T47D (cell line): ENCODE measurements around the gene KCP.

Experiments used
- DNase-seq, 2 experiments: peaks; one replicate each; pipeline versions ENCODE4 v3.0.0 to v3.0.0-alpha.2; 2011 to 2012; ENCODE audit warnings: low read depth in 1 of 2, low spot score in 1 of 2
- JUND ChIP-seq: IDR thresholded peaks from 2 replicates; pipeline ENCODE4 v1.6.1; 2012; ENCODE audit warnings: low read depth
- in situ Hi-C: cut with HindIII; loops from 2 replicates; pipeline ENCODE4 v1.10.0; 2016; ENCODE audit warnings: low sequenced_read_pairs, low pct_unique_long_range_greater_than_20kb

The KCP gene

DNA sequence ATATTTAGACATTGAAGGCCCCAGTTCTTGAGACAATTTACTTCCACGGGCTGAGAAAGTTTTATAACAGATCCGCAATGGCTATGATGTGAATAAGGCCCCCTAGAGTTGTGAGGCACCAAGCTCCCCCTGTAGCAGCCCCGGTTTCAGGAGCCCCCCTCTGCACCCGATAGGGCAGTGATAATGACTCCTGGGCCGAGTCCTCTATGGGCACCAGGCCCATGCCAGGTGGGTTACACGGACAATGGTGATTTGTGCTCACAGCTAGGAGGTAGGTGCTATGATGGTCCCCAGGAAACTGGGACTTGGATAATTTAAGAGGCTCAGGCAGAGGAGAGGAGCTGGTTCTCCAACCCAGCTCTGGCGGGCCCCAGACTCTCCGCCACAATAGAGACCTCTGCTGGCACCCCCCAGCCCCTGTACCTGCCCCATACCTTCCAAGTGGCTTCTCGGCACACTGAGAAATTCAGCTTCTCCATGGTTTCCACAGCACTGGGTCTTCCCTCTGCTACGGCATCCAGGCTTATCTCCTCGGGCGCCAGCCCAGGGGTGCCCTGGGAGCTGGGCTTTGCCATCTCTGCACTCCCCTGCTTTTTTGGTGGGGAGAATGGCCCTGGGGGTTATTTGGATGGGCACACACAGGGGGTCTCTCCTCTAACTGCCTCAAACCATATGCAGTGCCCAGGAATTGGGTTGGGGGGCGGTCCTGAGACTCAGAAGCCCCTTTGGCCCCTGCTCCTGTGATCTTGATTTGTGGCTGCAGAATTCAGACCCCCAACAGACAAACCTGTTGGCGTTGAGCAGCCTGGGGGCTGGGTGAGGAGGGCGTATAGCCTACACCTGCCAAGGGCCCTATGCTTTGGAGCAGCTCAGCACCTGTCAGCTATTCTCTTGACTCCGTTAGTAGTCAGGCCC lies 12.2 kb upstream of the KCP start:
- in situ Hi-C loops: no loop called here
- TF ChIP-seq JUND: no peak
- DNase-seq: no peak

DNA sequence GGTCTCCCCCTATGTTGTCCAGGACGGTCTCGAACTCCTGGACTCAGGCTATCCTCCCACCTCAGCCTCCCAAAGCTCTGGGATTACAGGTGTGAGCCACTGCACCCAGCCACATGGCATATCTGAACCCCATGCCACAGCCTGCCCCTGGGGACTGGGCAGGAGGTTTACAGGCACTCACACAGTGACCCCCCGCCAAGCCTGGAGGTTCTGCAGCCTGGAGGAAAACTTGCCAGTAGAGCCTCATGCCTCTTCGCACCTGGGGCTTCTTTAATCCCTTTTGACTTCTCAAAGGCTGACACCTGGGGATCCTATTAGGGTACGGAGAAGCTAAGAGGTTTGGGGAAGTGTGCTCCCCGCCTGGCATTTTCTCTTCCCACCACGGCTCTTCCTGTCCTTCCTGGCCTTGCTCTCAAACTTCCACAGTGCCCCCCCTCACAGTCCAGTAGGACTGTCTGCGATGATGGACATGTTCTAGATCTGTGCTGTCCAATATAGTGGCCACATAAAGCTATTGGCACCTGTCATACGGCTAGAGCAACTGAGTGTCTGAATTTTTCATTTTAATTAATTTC lies 11.4 kb upstream of the KCP start:
- no peak for TF ChIP-seq JUND
- in situ Hi-C loops: no loop called here

DNA sequence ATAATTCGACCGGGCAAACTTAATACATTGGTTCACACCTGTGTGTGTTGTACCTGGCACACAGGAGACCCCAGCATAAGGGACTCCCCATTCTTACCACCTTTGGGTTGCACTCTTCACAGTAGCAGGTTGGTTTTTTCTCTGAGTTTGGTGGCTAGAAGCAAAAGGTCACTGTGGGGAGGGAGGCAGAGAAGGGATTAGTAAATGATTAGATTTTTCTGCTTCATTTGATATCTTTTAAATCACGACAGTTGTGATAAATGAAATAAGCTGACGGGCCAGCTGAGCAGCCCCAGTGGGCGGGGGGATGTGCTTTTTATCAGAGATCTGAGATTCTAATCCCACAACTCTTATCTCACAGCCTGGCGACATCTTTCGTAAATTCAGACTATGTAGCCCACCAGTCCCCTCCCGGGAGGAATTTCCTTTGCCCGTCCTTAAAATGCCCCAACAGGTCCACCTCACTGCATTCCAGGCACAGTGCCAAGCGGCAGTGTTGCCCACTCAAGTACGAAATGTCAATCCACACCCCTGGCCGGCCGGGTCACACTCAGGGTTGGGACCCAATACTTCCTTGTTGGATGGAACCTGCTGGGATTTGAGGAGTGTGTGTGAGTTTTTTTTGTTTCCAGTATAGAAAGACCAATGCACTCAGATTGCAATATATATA lies 10.5 kb upstream of the KCP start:
- TF ChIP-seq JUND: no peak
- in situ Hi-C loops: no loop called here
- no peak for DNase-seq

More for the DNA sequence above, 11.4 kb upstream of the KCP start:
- DNase-seq: no peak

DNA sequence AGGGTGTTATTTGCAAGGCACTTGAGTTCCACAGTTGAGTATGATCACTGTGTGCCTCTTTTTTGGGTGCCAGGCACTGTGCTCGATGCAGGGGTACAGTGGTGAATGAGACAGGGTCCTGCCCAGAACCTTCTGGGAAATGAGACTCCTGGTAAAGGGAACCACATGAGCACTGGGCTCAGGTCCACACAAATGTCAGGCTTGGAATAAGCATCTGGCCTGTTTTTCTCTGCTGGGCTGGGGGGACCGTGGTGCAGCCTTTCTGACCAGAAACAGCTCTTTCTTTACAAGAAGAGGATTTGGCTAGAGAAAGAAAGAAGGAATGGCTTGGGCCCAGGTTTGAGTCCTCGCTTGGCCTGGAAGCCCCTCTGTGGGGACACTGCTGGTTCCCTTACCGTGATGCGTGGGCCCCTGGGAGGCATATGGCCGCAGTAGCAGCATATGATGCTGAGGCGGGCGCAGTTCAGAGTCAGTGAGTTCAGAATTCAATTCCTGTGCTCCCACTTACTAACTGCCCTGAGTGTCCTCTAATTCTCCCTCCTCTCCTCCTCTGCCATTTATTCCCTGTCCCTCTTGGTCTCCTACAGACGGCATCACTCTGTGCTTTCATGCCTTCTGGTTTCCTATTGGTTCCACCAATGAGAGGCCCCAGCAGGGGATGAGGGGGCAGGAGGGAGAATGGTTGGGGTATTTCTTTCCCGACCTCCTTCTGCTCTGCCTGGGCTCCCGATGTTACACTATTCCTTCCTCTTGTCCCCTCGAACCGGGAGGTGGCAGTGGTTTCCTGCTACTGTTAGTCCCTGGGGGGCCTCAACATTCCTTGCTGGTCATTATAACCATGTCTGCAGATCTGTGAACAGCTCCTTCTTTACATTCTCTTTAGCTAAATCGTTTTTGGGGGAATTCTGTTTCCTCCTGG lies 9.6 kb upstream of the KCP start:
- in situ Hi-C loops: no loop called here
- DNase-seq: no peak
- no peak for TF ChIP-seq JUND

DNA sequence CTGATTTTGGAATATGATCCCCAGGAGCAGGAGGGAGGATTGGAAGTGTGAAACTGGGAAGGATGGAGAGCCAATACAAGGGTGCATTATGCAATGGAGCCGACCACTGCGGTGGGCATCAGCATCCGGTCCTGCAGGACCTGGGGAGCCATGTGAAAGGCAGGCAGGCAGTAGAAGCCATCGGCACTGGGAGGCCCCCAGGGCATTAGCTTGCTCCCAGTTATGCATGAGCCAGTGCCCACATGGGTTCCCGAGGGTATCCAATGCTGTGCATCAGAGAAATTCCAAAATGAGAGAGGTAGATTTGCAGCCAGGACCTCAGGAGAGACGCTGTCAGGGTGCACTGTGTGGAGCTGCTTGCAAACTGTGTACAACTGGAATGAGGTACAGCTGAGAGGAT lies 8.7 kb upstream of the KCP start:
- DNase-seq: no peak
- in situ Hi-C loops: no loop called here
- TF ChIP-seq JUND: no peak

DNA sequence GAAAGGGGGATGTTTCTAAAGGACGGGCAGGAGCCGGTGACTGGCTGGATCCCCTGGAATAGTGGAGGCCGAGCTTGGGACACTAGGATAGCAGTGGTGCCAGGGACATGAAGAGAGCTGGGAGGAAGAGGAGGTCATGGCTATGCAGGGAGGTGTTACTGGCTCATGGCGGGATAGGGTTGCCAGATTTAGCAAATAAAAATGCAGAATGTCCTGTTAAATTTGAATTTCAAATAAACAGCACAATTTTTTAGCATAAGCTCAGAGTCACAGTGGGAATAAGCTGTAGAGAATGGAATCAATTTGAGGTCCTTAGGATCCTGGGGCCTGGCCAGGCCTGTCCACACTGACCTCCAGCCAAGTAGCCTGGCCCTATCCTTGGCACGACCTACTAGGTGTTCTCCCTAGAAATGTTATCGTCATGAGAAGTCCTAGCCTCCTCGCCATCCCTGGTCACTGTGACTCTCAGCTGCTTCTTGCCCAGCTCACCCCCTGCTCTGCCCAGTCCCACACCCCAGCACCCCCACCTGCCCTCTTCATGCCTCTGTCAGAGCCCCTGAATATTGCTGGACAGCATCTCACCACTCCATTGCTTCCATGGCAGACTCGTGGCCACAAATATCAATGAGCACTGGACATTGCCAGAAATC lies 7.6 kb upstream of the KCP start:
- in situ Hi-C loops: no loop called here
- DNase-seq: no peak
- no peak for TF ChIP-seq JUND

DNA sequence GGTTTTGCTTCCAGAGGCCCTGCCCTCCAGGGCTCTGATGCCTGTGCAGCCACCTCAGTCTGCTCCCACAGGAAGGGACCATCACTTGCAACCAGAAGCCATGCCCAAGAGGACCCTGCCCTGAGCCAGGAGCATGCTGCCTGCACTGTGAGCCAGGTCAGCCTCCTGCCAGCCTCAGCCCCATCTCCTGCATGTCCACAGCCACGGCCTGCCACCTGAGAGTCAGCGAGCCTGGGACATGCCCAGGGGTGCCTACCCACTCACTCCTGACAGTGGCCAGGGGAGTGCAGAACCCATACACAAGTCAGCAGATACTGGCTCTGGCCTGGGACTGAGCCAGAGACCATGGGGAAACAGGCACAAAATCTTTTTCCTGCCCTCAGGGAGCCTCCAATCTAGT lies 6.6 kb upstream of the KCP start:
- in situ Hi-C loops: no loop called here
- TF ChIP-seq JUND: no peak
- no peak for DNase-seq

DNA sequence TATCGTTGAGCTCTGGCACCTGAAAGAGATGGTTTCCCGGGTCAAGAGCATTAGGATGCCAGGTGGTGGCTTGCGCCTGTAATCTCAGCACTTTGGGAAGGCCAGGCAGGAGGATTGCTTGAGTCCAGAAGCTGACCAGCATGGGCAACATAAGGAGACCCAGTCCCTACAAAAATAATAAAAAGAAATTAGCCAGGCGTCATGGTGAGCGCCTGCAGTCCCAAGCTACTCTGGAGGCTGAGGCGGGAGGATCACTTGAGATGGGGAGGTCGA lies 6.1 kb upstream of the KCP start:
- no peak for TF ChIP-seq JUND
- in situ Hi-C loops: no loop called here
- DNase-seq: no peak

DNA sequence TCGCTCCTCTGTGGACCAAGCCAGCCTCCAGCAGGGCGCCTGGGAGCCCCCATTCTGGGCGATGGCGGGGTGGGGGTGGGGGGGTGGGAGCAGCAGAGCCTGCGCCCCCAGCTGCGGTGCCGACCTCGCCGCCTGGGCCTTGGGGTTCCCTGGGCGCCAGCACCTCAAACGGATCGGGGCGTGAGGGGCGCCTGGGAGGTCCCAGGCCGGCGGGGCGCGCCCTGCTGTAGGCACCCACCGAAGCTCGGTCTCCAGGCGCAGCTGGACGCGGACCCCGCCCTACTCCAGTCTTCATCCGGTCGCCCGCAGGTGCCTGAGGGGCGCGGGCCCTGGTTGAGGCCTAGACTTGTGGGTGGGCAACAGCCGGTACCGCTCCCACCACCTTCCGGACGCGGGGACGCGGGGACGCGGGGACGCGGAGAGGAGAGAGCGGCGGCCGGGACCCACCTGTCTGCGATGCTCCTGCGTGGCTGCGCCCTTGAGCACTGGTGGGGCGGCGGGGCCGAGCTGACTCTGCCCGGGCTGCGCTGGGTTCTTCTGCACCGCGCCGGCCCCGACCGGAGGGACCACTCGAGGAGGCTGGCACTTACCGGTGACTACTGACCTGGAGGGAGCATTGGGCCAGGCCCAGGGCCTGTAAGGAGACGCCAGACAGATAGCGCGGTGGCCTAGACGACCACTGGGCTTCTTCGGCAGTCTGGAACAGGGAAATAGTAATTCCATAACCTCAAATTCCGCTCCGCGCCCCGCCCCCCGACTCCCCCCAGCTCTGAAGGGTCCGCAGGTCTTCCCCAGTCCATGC lies 5.5 kb upstream of the KCP start:
- no peak for TF ChIP-seq JUND
- in situ Hi-C loops: no loop called here
- DNase-seq: no peak

DNA sequence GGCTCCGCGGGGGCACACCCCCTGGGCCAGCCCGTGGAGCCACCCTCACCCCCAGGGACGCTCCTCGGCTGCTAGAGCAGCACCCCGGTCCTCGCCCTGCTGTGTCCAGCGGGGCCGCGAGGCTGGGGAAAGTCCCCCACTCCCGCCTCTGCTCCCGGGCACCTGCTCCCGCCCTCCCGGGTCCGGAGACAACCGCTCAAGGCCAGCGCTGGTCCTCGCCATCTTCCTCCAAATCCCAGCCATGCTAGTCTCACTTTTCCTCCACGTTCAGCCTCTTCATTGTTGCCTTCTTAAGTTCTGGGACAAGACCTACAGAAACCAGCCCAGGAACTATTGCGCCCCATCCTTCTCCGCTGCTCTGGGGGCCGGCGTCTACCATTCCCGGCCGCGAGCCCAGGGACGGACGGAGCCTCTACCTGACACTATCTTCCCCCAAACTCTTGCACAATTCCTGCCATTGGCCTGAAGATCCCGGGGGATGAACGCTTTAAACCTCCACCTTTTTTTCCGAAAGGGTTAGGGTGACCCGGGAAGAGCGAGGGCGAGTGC lies 4.8 kb upstream of the KCP start:
- TF ChIP-seq JUND: no peak

DNA sequence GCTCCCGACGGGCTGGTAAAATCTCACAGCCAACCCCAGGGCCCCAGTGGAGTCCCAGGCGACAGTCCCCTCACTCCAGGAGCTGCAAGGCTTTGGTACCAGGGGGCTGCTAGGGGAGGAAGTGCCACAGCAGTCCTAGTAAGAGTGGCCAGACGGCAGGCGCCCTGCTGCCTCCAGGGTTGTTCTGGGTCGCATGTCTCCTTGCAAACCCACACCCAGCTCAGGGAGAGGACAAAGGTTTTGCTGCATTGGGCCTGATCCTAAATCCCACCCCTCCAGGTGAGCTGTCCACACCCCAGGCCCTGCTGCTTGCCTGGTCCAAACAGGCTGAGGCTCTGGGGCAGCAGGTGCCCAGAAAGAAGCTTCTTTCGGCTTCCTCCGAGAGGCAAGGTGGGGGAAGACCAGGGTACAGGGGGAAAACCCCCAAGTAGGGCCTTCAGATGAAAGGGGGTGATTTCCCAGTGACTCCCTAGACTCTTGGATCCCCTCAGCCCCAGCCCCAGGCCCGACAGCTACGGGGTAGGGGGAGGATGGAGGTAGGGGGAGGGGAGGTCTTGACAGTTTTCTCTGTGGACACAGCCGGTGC lies 4.2 kb upstream of the KCP start:
- no peak for TF ChIP-seq JUND
- in situ Hi-C loops: no loop called here
- no peak for DNase-seq

More for the DNA sequence above, 4.8 kb upstream of the KCP start:
- no peak for DNase-seq
- in situ Hi-C loops: no loop called here
